Measurements from ENCODE around the gene UCHL1. TPM values are rescaled to one million over a fixed set of nuclear protein-coding genes. Genes with fewer than 3 reads are reported as not detected.

UCHL1 gene
- total and polyA plus RNA-seq, 2 of the 13 experiments (the other 11 are each of a cell fraction or from before 2014, with no cell fraction given), result not detected

DNA sequence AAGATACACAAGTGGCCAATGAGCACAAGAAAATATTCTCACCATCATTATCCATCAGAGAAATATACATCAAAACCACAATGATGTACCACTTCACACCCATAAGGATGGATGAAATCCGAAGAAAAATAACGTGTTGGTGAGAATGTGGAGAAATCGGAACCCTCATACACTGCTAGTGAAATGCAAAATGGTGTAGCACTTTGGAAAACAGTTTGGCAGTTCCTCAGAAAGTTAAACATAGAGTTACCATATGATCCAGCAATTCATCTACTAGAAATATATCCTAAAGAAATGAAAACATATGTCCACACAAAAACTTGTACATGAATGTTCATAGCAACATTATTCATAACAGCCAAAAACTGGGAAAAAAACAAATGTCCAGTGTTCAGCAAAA lies 23.9 kb upstream of the UCHL1 start:
- H3K4me1 ChIP-seq (ENCODE audit: insufficient read depth, low read length), result no peaks in the 10 kb centered on the region
- H3K27me3 ChIP-seq (ENCODE audit: control insufficient read depth in 1 of 2, insufficient read depth in 2 of 2, low read length in 2 of 2), result no peaks in the 10 kb centered on the region
- no TSS peak for BruUV-seq (replicated peaks)
- H2AFZ ChIP-seq (ENCODE audit: low read length), result no peak overlapping the region
- ChIA-PET POLR2A (no interaction called here), CTCF (ENCODE audit: low intra/inter-chr PET ratio, low total read pairs) (interaction anchor here (0.6 kb wide), 1 partner anchor 257 kb away, joined by 3 read pairs; no protein-coding TSS in a partner anchor)
- intact Hi-C loops (cut with micrococcal nuclease; ENCODE audit: unreplicated experiment), result loop anchor here (5.0 kb wide), 1 partner anchor 306 kb away; no protein-coding TSS in a partner anchor
- ATAC-seq, result no peak
- H3K9me3 ChIP-seq (ENCODE audit: low read length), result no peaks in the 10 kb centered on the region
- no peaks in the 10 kb centered on the region for H3K36me3 ChIP-seq (replicated peaks in 1 of 2; ENCODE audit: control insufficient read depth in 1 of 2, insufficient read depth in 2 of 2, low read length in 2 of 2)
- no peak overlapping the region for H3K9ac ChIP-seq (ENCODE audit: insufficient read depth, low read depth, low read length)
- TF ChIP-seq ZNF282 (IDR thresholded peaks at IDR 0.05; ENCODE audit: partially characterized antibody), result no peak
- no peak for TF ChIP-seq NCOA1 (CRISPR knock-in tag; IDR thresholded peaks at IDR 0.05)
- no peak for TF ChIP-seq ZNF703 (CRISPR knock-in tag; IDR thresholded peaks at IDR 0.05; ENCODE audit: borderline replicate concordance)
- TF ChIP-seq ELF4 (CRISPR knock-in tag; IDR thresholded peaks at IDR 0.05; ENCODE audit: borderline replicate concordance), result no peak
- TF ChIP-seq, protein P1, sequence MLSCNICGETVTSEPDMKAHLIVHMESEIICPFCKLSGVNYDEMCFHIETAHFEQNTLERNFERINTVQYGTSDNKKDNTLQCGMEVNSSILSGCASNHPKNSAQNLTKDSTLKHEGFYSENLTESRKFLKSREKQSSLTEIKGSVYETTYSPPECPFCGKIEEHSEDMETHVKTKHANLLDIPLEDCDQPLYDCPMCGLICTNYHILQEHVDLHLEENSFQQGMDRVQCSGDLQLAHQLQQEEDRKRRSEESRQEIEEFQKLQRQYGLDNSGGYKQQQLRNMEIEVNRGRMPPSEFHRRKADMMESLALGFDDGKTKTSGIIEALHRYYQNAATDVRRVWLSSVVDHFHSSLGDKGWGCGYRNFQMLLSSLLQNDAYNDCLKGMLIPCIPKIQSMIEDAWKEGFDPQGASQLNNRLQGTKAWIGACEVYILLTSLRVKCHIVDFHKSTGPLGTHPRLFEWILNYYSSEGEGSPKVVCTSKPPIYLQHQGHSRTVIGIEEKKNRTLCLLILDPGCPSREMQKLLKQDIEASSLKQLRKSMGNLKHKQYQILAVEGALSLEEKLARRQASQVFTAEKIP (CRISPR knock-in tag; IDR thresholded peaks at IDR 0.05; ENCODE audit: borderline replicate concordance), result no peak
- TF ChIP-seq, protein P2, sequence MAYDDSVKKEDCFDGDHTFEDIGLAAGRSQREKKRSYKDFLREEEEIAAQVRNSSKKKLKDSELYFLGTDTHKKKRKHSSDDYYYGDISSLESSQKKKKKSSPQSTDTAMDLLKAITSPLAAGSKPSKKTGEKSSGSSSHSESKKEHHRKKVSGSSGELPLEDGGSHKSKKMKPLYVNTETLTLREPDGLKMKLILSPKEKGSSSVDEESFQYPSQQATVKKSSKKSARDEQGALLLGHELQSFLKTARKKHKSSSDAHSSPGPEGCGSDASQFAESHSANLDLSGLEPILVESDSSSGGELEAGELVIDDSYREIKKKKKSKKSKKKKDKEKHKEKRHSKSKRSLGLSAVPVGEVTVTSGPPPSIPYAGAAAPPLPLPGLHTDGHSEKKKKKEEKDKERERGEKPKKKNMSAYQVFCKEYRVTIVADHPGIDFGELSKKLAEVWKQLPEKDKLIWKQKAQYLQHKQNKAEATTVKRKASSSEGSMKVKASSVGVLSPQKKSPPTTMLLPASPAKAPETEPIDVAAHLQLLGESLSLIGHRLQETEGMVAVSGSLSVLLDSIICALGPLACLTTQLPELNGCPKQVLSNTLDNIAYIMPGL (CRISPR knock-in tag; IDR thresholded peaks at IDR 0.05; ENCODE audit: borderline replicate concordance in 1 of 2, low read depth in 1 of 2), result no peak
- TF ChIP-seq MXI1 (IDR thresholded peaks at IDR 0.05; ENCODE audit: borderline replicate concordance, low read depth, low read length), result no peak
- TF ChIP-seq SOX6 (IDR thresholded peaks at IDR 0.05), result no peak
- no peak for TF ChIP-seq SOX6 (CRISPR knock-in tag; IDR thresholded peaks at IDR 0.05)
- no peak for TF ChIP-seq ETV6 (CRISPR knock-in tag; conservative IDR thresholded peaks at IDR 0.05)
- TF ChIP-seq, protein P3, sequence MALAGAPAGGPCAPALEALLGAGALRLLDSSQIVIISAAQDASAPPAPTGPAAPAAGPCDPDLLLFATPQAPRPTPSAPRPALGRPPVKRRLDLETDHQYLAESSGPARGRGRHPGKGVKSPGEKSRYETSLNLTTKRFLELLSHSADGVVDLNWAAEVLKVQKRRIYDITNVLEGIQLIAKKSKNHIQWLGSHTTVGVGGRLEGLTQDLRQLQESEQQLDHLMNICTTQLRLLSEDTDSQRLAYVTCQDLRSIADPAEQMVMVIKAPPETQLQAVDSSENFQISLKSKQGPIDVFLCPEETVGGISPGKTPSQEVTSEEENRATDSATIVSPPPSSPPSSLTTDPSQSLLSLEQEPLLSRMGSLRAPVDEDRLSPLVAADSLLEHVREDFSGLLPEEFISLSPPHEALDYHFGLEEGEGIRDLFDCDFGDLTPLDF (CRISPR knock-in tag; IDR thresholded peaks at IDR 0.05), result no peak
- no peak for TF ChIP-seq ELF3 (CRISPR knock-in tag; IDR thresholded peaks at IDR 0.05)
- no peak for TF ChIP-seq ARNTL (CRISPR knock-in tag; IDR thresholded peaks at IDR 0.05)
- no peak for TF ChIP-seq MTA1 (CRISPR knock-in tag; IDR thresholded peaks at IDR 0.05; ENCODE audit: borderline replicate concordance)
- no peak for TF ChIP-seq ZBTB7B (CRISPR knock-in tag; IDR thresholded peaks at IDR 0.05)
- TF ChIP-seq SCMH1 (CRISPR knock-in tag; IDR thresholded peaks at IDR 0.05; ENCODE audit: borderline replicate concordance), result no peak
- TF ChIP-seq, protein P4, sequence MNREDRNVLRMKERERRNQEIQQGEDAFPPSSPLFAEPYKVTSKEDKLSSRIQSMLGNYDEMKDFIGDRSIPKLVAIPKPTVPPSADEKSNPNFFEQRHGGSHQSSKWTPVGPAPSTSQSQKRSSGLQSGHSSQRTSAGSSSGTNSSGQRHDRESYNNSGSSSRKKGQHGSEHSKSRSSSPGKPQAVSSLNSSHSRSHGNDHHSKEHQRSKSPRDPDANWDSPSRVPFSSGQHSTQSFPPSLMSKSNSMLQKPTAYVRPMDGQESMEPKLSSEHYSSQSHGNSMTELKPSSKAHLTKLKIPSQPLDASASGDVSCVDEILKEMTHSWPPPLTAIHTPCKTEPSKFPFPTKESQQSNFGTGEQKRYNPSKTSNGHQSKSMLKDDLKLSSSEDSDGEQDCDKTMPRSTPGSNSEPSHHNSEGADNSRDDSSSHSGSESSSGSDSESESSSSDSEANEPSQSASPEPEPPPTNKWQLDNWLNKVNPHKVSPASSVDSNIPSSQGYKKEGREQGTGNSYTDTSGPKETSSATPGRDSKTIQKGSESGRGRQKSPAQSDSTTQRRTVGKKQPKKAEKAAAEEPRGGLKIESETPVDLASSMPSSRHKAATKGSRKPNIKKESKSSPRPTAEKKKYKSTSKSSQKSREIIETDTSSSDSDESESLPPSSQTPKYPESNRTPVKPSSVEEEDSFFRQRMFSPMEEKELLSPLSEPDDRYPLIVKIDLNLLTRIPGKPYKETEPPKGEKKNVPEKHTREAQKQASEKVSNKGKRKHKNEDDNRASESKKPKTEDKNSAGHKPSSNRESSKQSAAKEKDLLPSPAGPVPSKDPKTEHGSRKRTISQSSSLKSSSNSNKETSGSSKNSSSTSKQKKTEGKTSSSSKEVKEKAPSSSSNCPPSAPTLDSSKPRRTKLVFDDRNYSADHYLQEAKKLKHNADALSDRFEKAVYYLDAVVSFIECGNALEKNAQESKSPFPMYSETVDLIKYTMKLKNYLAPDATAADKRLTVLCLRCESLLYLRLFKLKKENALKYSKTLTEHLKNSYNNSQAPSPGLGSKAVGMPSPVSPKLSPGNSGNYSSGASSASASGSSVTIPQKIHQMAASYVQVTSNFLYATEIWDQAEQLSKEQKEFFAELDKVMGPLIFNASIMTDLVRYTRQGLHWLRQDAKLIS (CRISPR knock-in tag; IDR thresholded peaks at IDR 0.05), result no peak
- no peak for FAIRE-seq
- no peak for DNase-seq (ENCODE audit: low spot score)
- H3K4me3 ChIP-seq (replicated peaks in 1 of 3; ENCODE audit: insufficient read depth in 1 of 3, low read depth in 2 of 3, low read length in 3 of 3), result no peak overlapping the region
- no peaks in the 10 kb centered on the region for H4K20me1 ChIP-seq (ENCODE audit: insufficient read depth, low read length)
- no peaks in the 10 kb centered on the region for H3K79me2 ChIP-seq (ENCODE audit: insufficient read depth, low read length)
- WGBS (ENCODE audit: low lambda C conversion rate), result 28% methylated on average over 3 of the region's 3 CpGs
- no peak overlapping the region for H3K4me2 ChIP-seq (ENCODE audit: low read depth, low read length)
- in situ Hi-C loops (cut with HindIII; ENCODE audit: extremely low pct_ligation_motif_present, low pct_unique_long_range_greater_than_20kb), result no loop called here
- no peak overlapping the region for H3K27ac ChIP-seq (ENCODE audit: extremely low read length, insufficient read depth, low read length)
